ENCODE measurements around the gene GPI.

GRCh38 chr19:34409189-34410164, 44.5 kb downstream of the GPI start:
- TF ChIP-seq, protein P1, sequence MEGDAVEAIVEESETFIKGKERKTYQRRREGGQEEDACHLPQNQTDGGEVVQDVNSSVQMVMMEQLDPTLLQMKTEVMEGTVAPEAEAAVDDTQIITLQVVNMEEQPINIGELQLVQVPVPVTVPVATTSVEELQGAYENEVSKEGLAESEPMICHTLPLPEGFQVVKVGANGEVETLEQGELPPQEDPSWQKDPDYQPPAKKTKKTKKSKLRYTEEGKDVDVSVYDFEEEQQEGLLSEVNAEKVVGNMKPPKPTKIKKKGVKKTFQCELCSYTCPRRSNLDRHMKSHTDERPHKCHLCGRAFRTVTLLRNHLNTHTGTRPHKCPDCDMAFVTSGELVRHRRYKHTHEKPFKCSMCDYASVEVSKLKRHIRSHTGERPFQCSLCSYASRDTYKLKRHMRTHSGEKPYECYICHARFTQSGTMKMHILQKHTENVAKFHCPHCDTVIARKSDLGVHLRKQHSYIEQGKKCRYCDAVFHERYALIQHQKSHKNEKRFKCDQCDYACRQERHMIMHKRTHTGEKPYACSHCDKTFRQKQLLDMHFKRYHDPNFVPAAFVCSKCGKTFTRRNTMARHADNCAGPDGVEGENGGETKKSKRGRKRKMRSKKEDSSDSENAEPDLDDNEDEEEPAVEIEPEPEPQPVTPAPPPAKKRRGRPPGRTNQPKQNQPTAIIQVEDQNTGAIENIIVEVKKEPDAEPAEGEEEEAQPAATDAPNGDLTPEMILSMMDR (IDR thresholded peaks at IDR 0.05) = no peak
- TF ChIP-seq POLR2A (IDR thresholded peaks at IDR 0.05) = no peak
- TF ChIP-seq EP300 (IDR thresholded peaks at IDR 0.05) = no peak

All from upper lobe of left lung (tissue), 4 donors.